Large intestine (tissue), 3 donors: ENCODE measurements around the gene FGGY. TPM values are rescaled to one million over a fixed set of nuclear protein-coding genes. Genes with fewer than 3 reads are reported as not detected.
"Not testable (repeated sequence)": the region's sequence is repeated elsewhere in the genome, so short reads cannot be mapped to it uniquely, and the experiment has no call there.

Source experiments
- DNase-seq, 2 donors: peaks; one replicate each; pipeline versions ENCODE4 v3.0.0 to v3.0.0-alpha.2; 2013
- H3K27ac ChIP-seq: one replicate; pipeline ENCODE4 v1.5.1; 2013; ENCODE audit warnings: low read length
- H3K27me3 ChIP-seq: 2 replicates; pipeline ENCODE4 v1.6.1; 2013; ENCODE audit warnings: low read length; ENCODE audit not compliant: control insufficient read depth, insufficient read depth
- H3K36me3 ChIP-seq: 2 replicates; pipeline ENCODE4 v1.6.1; 2013; ENCODE audit warnings: low read length; ENCODE audit not compliant: control insufficient read depth, insufficient read depth
- H3K4me1 ChIP-seq: one replicate; pipeline ENCODE4 v1.6.1; 2013; ENCODE audit warnings: low read length; ENCODE audit not compliant: control insufficient read depth, insufficient read depth
- H3K4me3 ChIP-seq: one replicate; pipeline ENCODE4 v1.5.1; 2013; ENCODE audit warnings: low read length
- H3K9me3 ChIP-seq: one replicate; pipeline ENCODE4 v1.6.1; 2013; ENCODE audit warnings: mild to moderate bottlenecking, low read depth, low read length, moderate library complexity; ENCODE audit not compliant: control insufficient read depth
- WGBS: methylation state at CpG from one replicate; pipeline ENCODE4 v1.1.5; 2013; ENCODE audit warnings: low lambda C conversion rate; ENCODE audit not compliant: insufficient coverage; 5-methylcytosine and 5-hydroxymethylcytosine counted together
- polyA plus RNA-seq: library from polyadenylated mRNA; unstranded; fragments of 120-200 nt; gene quantifications from one replicate; pipeline ENCODE4 v1.2.1, GENCODE V29; 2013

FGGY gene
- polyA plus RNA-seq, 1 donor = 17.5 TPM

DNA sequence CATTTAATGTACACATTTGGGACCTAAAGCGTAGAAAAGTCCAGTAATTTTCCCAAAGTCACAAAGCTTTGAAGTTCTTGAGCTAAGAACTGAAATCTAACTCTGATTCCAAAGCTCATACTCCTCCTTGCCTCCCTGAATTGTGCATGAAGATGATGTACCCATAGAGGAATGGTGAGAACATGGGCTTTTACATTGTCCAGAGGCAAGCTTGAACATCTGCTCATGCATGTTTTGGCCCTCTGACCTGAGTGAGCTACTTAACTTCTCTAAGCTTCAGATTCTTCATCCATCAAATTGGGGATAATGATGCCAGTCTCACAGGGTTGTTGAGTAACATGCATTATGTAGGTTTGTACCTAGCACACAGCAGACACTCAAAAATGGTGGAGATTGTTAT, 259.5 kb downstream of the FGGY start:
- no peaks in the 10 kb centered on the region for H3K9me3 ChIP-seq
- no peak overlapping the region for H3K4me3 ChIP-seq
- H3K4me1 ChIP-seq = peaks cover 13% of the 10 kb centered on the region
- H3K27me3 ChIP-seq = no peaks in the 10 kb centered on the region
- no peak for DNase-seq
- peak overlapping the region; percentile 37 for H3K27ac ChIP-seq
- H3K36me3 ChIP-seq = no peaks in the 10 kb centered on the region
- WGBS = 100% methylated on average over 1 of the region's 1 CpG

- H3K9me3 ChIP-seq = no peaks in the 10 kb centered on the region
- H3K4me3 ChIP-seq = no peak overlapping the region
- no peaks in the 10 kb centered on the region for H3K36me3 ChIP-seq
- 69% methylated on average over 4 of the region's 8 CpGs for WGBS
- H3K4me1 ChIP-seq = peaks cover 13% of the 10 kb centered on the region
- no peaks in the 10 kb centered on the region for H3K27me3 ChIP-seq
- DNase-seq = peak; percentile 83 to 93
- H3K27ac ChIP-seq = peak overlapping the region; percentile 37
These were observed 260.1 kb downstream of the FGGY start for GRCh38 chr1:59556802-59557548.

GRCh38 chr1:59557549-59557885, 260.6 kb downstream of the FGGY start:
- no peaks in the 10 kb centered on the region for H3K9me3 ChIP-seq
- H3K4me1 ChIP-seq = peaks cover 13% of the 10 kb centered on the region
- no peak for DNase-seq
- no peaks in the 10 kb centered on the region for H3K36me3 ChIP-seq
- H3K27me3 ChIP-seq = no peaks in the 10 kb centered on the region
- H3K4me3 ChIP-seq = no peak overlapping the region
- WGBS = no CpG with 5 or more reads among the region's 1 CpG
- H3K27ac ChIP-seq = peak overlapping the region; percentile 37

DNA sequence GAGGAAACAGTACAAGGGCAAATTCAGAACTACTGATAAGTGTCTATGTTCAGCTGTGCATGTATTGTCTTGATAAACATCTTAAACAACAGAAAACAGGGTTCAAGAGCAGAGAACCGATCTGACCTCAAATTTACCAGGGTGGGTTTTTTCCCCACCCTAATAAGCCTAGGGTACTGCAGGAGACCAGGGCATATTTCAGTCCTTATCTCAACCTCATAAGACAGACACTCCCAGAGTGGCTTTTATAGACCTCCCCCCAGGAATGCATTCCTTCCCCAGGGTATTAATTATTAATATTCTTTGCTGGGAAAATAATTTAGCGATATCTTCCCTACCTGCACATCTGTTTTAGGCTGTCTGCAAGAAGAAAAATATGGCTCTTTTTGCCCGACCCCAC, 261.7 kb downstream of the FGGY start:
- H3K9me3 ChIP-seq, H3K36me3 ChIP-seq, H3K4me3 ChIP-seq, H3K27me3 ChIP-seq, H3K27ac ChIP-seq, DNase-seq: not testable (repeated sequence)
- peaks cover 13% of the 10 kb centered on the region for H3K4me1 ChIP-seq
- WGBS = 100% methylated on average over 2 of the region's 3 CpGs

DNA sequence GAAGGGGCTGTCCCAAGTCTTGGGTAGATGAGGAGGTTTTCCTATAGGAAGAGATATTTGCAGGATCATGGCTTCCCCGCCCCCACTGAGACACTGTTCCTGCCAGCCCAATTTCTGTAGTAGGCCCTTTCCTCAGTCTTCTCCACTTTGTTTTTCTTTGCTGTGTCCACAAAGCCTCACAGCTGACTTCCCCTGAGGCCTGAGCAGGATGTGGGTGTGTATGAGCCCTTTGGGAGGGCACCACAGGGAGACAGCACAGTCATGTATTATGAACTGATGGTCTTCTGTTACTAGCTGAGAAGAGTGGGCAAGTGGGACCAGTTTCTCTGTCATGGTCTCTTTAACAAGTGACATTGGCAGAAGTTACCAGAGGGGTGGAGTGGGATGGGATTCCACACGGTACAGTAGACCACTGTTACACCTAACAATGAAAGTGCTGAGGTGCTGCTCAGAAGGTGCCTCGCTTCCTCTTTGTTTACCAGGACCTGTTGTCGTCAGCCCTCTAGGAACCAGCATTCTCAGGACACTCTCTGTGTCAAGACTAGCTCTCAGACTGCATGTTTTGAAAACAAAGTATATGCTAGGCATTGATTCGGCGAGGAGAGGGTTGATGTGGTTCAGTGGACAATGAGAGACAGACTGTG, 264.0 kb downstream of the FGGY start:
- no CpG with 5 or more reads among the region's 6 CpGs for WGBS
- H3K36me3 ChIP-seq = no peaks in the 10 kb centered on the region
- H3K27me3 ChIP-seq = no peaks in the 10 kb centered on the region
- H3K9me3 ChIP-seq = no peaks in the 10 kb centered on the region
- H3K27ac ChIP-seq = no peak overlapping the region
- no peak overlapping the region for H3K4me3 ChIP-seq
- peaks cover 3% of the 10 kb centered on the region for H3K4me1 ChIP-seq
- DNase-seq = no peak

DNA sequence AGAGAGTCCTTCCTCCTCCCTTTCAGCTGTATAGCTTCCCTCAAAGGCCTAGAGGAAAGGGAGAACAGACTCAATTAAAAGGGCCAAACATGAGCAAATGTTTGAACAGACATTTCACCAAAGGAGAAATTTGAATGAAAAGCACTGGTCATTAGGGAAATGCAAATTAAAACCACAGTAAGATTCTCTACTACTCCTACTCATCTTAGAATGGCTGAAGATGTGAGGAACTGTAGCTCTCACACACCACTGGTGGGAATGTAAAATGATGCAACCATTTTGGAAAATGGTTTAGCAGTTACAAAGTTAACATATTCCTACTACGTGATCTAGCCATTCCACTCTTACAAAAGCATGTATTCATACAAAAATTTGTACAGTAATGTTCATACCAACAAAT, 264.9 kb downstream of the FGGY start:
- H3K27ac ChIP-seq = no peak overlapping the region
- WGBS = no CpG with 5 or more reads among the region's 1 CpG
- H3K27me3 ChIP-seq = no peaks in the 10 kb centered on the region
- H3K36me3 ChIP-seq = no peaks in the 10 kb centered on the region
- no peak overlapping the region for H3K4me3 ChIP-seq
- no peaks in the 10 kb centered on the region for H3K9me3 ChIP-seq
- no peaks in the 10 kb centered on the region for H3K4me1 ChIP-seq
- no peak for DNase-seq

DNA sequence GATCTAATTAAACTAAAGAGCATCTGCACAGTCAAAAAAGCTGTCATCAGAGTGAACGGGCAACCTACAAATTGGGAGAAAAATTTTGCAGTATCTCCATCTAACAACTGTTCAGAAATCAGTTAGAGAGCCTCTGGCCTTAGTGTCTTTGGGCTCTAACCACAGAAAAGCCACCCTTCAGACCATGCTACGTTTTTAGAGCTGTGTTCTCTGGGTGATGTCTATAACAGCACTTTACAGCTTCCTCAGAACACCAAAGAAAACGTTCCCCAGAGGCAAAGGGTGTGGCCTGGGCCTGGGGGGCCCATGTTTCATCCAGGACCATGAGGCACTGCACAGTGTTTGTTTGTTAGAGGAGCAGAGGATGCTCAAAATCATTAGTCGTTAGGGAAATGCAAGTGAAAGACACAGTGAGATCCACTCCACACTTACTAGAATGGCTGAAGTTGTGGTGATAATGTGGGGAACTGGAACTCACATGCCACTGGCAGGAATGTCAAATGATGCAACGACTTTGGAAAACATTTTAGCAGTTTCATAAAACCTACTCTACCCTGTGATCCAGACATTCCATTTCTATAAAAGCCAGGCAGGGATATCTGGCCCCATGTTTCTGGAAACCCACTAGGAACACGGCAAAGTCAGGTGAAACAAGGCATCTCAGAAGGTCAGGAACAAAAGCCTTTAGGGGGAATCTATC, 267.4 kb downstream of the FGGY start:
- no peaks in the 10 kb centered on the region for H3K36me3 ChIP-seq
- H3K9me3 ChIP-seq = no peaks in the 10 kb centered on the region
- no peak for DNase-seq
- no peaks in the 10 kb centered on the region for H3K27me3 ChIP-seq
- no CpG with 5 or more reads among the region's 6 CpGs for WGBS
- no peaks in the 10 kb centered on the region for H3K4me1 ChIP-seq
- no peak overlapping the region for H3K27ac ChIP-seq
- no peak overlapping the region for H3K4me3 ChIP-seq

DNA sequence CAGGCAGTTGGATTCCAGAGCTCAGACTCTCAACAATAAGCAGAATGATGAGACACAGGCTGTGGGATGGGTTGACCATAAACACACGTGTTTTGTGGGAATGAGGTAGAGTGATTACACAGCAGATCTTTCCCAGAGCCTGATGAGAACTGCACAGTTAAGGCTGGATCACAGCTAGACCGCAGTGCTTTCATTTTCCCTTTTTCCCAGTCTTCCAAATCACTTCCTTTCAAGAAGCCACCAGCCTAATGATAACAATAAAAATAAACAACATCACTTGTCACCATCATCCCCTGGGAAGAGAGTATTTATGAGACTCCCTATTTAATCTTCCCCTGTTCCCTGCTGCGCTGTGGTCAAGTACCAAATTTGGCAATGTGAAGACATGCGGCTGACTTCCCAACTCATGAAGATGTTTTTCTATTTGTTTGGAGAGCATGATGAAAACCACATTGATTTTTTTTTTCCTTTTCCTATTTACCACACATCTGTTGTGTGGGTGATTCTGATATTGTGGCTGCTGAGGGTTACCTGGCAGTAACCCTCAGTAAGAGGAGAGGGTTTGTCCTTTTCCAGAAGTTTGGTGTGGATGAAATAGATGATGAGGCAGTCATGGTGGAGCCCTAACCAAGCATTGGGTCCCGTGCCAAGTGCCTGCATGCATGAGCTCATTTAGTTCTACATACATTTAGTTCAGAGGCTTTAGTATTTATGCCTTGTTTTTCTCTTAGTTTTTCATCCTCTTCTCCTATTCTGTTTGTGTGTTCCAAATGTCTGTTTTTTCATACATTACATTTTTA, 268.9 kb downstream of the FGGY start:
- Histone ChIP-seq H3K4me3 (no peak overlapping the region), H3K36me3 (no peaks in the 10 kb centered on the region), H3K27me3 (no peaks in the 10 kb centered on the region), H3K9me3 (no peaks in the 10 kb centered on the region), H3K27ac (no peak overlapping the region), H3K4me1 (no peaks in the 10 kb centered on the region)
- peak in 1 of 2 donors; percentile 38 for DNase-seq
- no CpG with 5 or more reads among the region's 5 CpGs for WGBS

GRCh38 chr1:59568158-59568935, 271.5 kb downstream of the FGGY start:
- Histone ChIP-seq H3K4me1 (no peaks in the 10 kb centered on the region), H3K27ac (no peak overlapping the region), H3K36me3 (no peaks in the 10 kb centered on the region), H3K27me3 (no peaks in the 10 kb centered on the region), H3K9me3 (no peaks in the 10 kb centered on the region), H3K4me3 (no peak overlapping the region)
- 100% methylated on average over 1 of the region's 6 CpGs for WGBS
- DNase-seq = no peak
